ENCODE measurements around the gene LNX1. TPM values are rescaled to one million over a fixed set of nuclear protein-coding genes. Genes with fewer than 3 reads are reported as not detected.

The LNX1 gene
- total RNA-seq, 5 donors from 2014 or later (not counting 1 experiment from before 2014, with no cell fraction given), result 0.45 TPM; not detected in 4

DNA sequence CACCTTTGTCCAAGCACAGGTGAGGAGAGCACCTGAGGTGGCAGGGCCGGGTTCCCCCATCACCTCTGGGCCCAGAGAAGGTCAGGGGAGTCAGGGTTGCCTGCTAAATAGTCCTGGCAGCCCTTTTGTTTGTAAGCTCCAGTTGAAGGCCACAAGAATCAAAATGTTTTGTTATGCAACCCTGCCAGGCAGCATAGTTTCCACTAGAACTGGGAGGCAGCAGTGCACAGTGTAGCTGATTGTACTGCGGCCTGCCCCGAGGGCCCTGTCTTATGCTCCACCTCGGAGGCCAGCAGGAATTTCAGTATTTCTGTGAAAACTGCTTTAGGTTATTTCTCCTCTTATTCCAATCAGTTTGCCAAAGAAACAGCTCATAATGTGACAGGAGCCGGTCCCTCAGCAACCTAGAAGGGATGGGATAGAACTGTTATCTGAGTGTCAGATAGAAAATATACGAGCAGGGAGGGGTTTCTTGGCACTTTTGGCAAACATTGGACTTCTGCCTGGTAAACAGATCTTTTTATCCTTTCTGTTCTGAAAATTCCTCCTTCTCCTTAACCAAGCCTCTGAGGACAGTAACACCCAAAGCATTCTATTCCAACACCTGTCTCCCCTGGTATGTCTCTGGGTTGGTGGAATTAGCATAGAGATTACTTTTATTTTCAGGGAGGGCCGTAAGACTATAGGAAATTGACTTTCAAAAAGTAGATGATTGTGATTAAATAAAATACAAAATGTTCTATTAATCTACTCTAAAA is 93.6 kb downstream of the LNX1 start:
- Mint-ChIP-seq H3K9me3 (no peaks in the 10 kb centered on the region), H3K36me3 (no peaks in the 10 kb centered on the region), H3K4me1 (no peaks in the 10 kb centered on the region), H3K27ac (no peak overlapping the region), H3K27me3 (peaks cover 0 to 1% of the 10 kb centered on the region in 2 donors), H3K4me3 (no peak overlapping the region)
- H3K27ac ChIP-seq (ENCODE audit: low read length), result no peak overlapping the region
- DNase-seq (no peak), ATAC-seq (replicated peaks in 1 of 4) (no peak)
- H3K4me1 ChIP-seq (ENCODE audit: control insufficient read depth in 1 of 2, extremely low read depth in 1 of 2, insufficient read depth in 2 of 2, low read length in 2 of 2), result no peaks in the 10 kb centered on the region
- H3K9me3 ChIP-seq, result no peaks in the 10 kb centered on the region
- ChIA-PET POLR2A (no interaction called here), CTCF (no interaction called here)
- WGBS (ENCODE audit: insufficient coverage), result 86% methylated on average over 1 of the region's 7 CpGs
- peaks cover 0 to under 1% of the 10 kb centered on the region in 2 experiments for H3K27me3 ChIP-seq (replicated peaks in 1 of 2; ENCODE audit: control insufficient read depth in 2 of 2, extremely low read depth in 1 of 2, insufficient read depth in 2 of 2, low read length in 1 of 2)
- H3K36me3 ChIP-seq (ENCODE audit: control insufficient read depth in 2 of 2, extremely low read depth in 1 of 2, insufficient read depth in 1 of 2, low read length in 1 of 2), result no peaks in the 10 kb centered on the region
- H3K4me3 ChIP-seq (ENCODE audit: control insufficient read depth in 1 of 2, extremely low read depth in 1 of 2, low read length in 1 of 2), result no peak overlapping the region

DNA sequence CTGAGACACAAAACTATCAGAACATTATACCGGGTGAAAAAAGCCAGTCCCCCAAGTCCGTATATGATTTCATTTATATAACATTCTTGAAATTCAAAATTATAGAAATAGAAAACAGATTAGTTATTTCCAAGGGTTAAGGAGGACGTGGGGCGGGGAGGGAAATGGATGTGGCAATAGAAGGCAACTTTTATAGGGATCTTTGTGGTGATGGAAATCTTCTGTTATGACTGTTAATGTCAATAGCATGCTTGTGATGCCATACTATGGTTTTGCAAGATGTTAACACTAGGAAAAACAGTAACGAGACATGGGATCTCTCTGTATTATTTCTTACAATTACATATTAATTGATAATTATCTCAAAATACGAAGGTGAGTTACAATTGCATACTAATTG is 96.4 kb downstream of the LNX1 start:
- CTCF ChIA-PET, result interaction anchor here in 1 of 2 donors (0.6 kb wide), 1 partner anchor 58 kb away, joined by 5 read pairs; no protein-coding TSS in a partner anchor

DNA sequence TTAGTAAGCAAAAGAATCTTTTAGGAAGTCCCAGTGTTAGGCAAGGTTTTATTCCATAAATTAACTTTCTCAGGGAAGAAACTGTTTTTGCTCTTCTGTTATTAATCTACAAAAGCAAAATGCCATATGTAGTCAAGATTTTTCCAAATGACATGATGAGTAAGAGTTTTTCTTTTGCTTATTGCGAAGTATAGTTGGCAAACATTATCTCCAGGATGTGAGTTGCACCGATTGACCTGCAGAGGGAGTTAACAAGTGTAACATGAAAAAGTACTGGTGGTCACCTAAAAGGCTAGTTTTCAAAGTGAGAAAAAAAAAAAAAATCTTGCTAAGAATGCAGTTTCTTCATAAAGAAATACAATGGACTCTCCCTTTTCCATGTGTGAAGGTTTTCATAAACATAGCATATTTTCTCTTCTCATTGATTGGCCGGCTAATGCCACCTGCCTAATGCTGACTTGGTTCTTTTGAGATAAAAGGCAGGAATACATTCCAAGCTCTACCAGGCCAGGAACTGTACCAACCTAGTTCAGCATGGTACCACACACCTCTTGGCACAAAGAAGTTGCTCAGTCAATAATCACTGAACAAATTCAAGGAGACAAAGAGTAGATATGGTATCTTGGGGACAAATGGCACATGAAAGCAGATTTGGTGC is 100.2 kb downstream of the LNX1 start:
- Mint-ChIP-seq H3K9me3 (no peaks in the 10 kb centered on the region), H3K4me3 (no peak overlapping the region)
- POLR2A ChIA-PET, result no interaction called here

More for the DNA sequence above, 96.4 kb downstream of the LNX1 start:
- no peaks in the 10 kb centered on the region for H3K36me3 Mint-ChIP-seq
- POLR2A ChIA-PET, result no interaction called here
- Histone ChIP-seq H3K9me3 (no peaks in the 10 kb centered on the region), H3K4me3 (ENCODE audit: control insufficient read depth in 1 of 2, extremely low read depth in 1 of 2, low read length in 1 of 2) (no peak overlapping the region), H3K36me3 (ENCODE audit: control insufficient read depth in 2 of 2, extremely low read depth in 1 of 2, insufficient read depth in 1 of 2, low read length in 1 of 2) (no peaks in the 10 kb centered on the region), H3K27me3 (replicated peaks in 1 of 2; ENCODE audit: control insufficient read depth in 2 of 2, extremely low read depth in 1 of 2, insufficient read depth in 2 of 2, low read length in 1 of 2) (peaks cover 0 to 2% of the 10 kb centered on the region in 2 experiments), H3K27ac (ENCODE audit: low read length) (no peak overlapping the region), H3K4me1 (ENCODE audit: control insufficient read depth in 1 of 2, extremely low read depth in 1 of 2, insufficient read depth in 2 of 2, low read length in 2 of 2) (no peaks in the 10 kb centered on the region)
- WGBS (ENCODE audit: insufficient coverage), result no CpG with 5 or more reads among the region's 6 CpGs
- H3K27me3 Mint-ChIP-seq, result peaks cover 1 to 5% of the 10 kb centered on the region in 2 donors
- ATAC-seq (replicated peaks in 1 of 4), result no peak
- H3K4me1 Mint-ChIP-seq, result no peaks in the 10 kb centered on the region
- no peaks in the 10 kb centered on the region for H3K9me3 Mint-ChIP-seq
- no peak overlapping the region for H3K4me3 Mint-ChIP-seq
- DNase-seq, result no peak
- H3K27ac Mint-ChIP-seq, result no peak overlapping the region

DNA sequence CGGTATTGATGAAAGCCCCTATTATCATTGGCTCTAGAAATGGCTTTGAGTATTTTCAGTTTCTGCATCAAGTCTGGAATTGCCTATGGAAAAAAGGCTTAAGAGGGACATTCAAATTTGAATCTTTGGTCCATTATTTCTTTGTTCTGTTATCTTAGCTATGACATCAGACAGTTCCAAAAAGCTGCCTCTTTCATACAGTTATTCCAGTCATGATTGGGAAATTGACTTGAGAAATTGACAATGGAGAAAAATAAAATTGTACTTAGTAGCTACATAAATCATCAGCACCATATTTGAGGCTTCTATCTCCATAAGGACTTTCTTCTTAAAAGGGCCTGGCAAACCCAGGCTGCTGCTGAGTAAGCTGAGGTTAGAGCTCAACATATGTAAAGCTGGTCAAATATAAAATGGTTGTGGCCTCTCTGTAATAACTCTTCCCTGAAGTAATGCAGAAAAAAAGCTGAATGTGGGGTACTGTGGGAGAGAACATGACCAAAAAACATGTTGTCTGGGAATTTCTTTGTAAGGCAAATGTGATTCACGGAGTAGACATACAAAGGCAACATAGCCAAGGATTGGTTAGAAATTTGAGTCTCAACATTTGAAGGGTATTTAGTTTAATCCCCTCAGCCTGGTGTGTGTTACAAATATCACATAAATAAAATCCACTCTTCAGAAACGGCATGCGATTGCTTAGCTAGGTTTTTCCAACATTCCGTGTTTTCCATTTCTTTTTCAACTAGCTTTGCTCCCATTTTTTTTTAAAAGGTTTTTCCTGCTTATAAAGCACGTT is 100.9 kb downstream of the LNX1 start:
- Mint-ChIP-seq H3K9me3 (no peaks in the 10 kb centered on the region), H3K27me3 (peaks cover 18 to 26% of the 10 kb centered on the region in 2 donors), H3K4me3 (no peak overlapping the region), H3K4me1 (no peaks in the 10 kb centered on the region), H3K36me3 (no peaks in the 10 kb centered on the region), H3K27ac (no peak overlapping the region)
- Histone ChIP-seq H3K9me3 (no peaks in the 10 kb centered on the region), H3K36me3 (ENCODE audit: control insufficient read depth in 2 of 2, extremely low read depth in 1 of 2, insufficient read depth in 1 of 2, low read length in 1 of 2) (no peaks in the 10 kb centered on the region), H3K27ac (ENCODE audit: low read length) (no peak overlapping the region), H3K4me1 (ENCODE audit: control insufficient read depth in 1 of 2, extremely low read depth in 1 of 2, insufficient read depth in 2 of 2, low read length in 2 of 2) (no peaks in the 10 kb centered on the region), H3K4me3 (ENCODE audit: control insufficient read depth in 1 of 2, extremely low read depth in 1 of 2, low read length in 1 of 2) (no peak overlapping the region), H3K27me3 (replicated peaks in 1 of 2; ENCODE audit: control insufficient read depth in 2 of 2, extremely low read depth in 1 of 2, insufficient read depth in 2 of 2, low read length in 1 of 2) (peaks cover 0 to 2% of the 10 kb centered on the region in 2 experiments)
- POLR2A ChIA-PET, result no interaction called here
- CTCF ChIA-PET, result interaction anchor here in 1 of 2 donors (0.5 kb wide), 1 partner anchor 633 kb away, joined by 3 read pairs; no protein-coding TSS in a partner anchor
- ATAC-seq (replicated peaks in 1 of 4), result no peak
- no peak for DNase-seq
- WGBS (ENCODE audit: insufficient coverage), result no CpG with 5 or more reads among the region's 6 CpGs

More for the DNA sequence above, 100.2 kb downstream of the LNX1 start:
- H3K9me3 ChIP-seq, result no peaks in the 10 kb centered on the region
- 90% methylated on average over 2 of the region's 3 CpGs for WGBS (ENCODE audit: insufficient coverage)
- CTCF ChIA-PET, result no interaction called here
- no peak overlapping the region for H3K4me3 ChIP-seq (ENCODE audit: control insufficient read depth in 1 of 2, extremely low read depth in 1 of 2, low read length in 1 of 2)
- no peaks in the 10 kb centered on the region for H3K4me1 Mint-ChIP-seq
- no peak overlapping the region for H3K27ac Mint-ChIP-seq
- H3K36me3 Mint-ChIP-seq, result no peaks in the 10 kb centered on the region
- no peak for DNase-seq
- no peak overlapping the region for H3K27ac ChIP-seq (ENCODE audit: low read length)
- H3K27me3 Mint-ChIP-seq, result peaks cover 17 to 22% of the 10 kb centered on the region in 2 donors
- no peak for ATAC-seq (replicated peaks in 1 of 4)
- H3K36me3 ChIP-seq (ENCODE audit: control insufficient read depth in 2 of 2, extremely low read depth in 1 of 2, insufficient read depth in 1 of 2, low read length in 1 of 2), result no peaks in the 10 kb centered on the region
- H3K27me3 ChIP-seq (replicated peaks in 1 of 2; ENCODE audit: control insufficient read depth in 2 of 2, extremely low read depth in 1 of 2, insufficient read depth in 2 of 2, low read length in 1 of 2), result peaks cover 0 to 2% of the 10 kb centered on the region in 2 experiments
- no peaks in the 10 kb centered on the region for H3K4me1 ChIP-seq (ENCODE audit: control insufficient read depth in 1 of 2, extremely low read depth in 1 of 2, insufficient read depth in 2 of 2, low read length in 2 of 2)

DNA sequence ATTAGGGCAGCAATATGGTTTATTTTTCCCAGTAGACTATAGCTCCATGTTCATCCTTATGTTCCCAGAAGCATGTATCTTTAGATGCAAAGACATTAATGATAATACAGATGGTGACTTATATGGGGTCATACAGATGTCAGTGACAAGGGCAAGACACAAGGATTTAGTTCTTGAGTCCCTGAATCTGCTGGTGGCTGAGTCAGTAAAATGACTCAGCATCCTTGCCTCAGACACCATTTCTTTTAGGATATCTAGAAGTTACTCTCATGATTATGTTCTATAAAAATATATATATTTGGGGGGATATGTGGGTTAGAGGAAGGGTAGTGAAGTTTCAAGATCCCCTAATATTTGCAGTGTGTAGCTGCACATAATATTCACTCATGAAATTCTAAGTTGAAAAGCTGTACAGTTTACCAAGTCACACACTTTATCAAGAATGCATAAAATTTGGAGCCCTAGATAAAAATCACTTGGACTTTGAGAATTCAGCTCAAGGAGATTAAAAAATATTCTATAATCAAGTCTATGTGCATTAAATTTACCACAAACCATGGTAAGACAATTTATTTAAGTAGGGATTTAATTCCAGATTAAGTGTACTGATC is 101.9 kb downstream of the LNX1 start:
- H3K4me1 Mint-ChIP-seq, result no peaks in the 10 kb centered on the region
- peaks cover 0 to 2% of the 10 kb centered on the region in 2 experiments for H3K27me3 ChIP-seq (replicated peaks in 1 of 2; ENCODE audit: control insufficient read depth in 2 of 2, extremely low read depth in 1 of 2, insufficient read depth in 2 of 2, low read length in 1 of 2)

DNA sequence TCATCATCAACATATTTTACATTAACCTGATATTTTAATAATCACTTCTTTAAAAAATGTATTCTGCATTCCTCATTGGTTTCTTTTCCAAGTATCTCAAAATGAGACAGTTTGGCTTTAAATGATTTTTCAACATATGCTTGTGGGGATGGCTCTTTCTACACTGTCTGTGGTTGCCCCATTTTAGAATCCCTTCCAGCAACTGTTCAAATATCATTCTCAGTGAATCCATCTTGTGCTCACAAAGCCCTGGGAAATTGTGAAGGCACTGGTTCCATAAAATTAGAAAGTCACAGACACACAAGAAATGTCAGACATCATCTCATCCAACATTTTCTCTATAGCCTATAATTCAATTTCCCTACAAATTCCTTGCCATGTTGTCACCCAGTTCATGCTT is 103.5 kb downstream of the LNX1 start:
- H3K27me3 Mint-ChIP-seq, result peaks cover 26 to 33% of the 10 kb centered on the region in 2 donors
- Histone ChIP-seq H3K27me3 (replicated peaks in 1 of 2; ENCODE audit: control insufficient read depth in 2 of 2, extremely low read depth in 1 of 2, insufficient read depth in 2 of 2, low read length in 1 of 2) (peaks cover 0 to 2% of the 10 kb centered on the region in 2 experiments), H3K9me3 (no peaks in the 10 kb centered on the region), H3K4me1 (ENCODE audit: control insufficient read depth in 1 of 2, extremely low read depth in 1 of 2, insufficient read depth in 2 of 2, low read length in 2 of 2) (no peaks in the 10 kb centered on the region), H3K36me3 (ENCODE audit: control insufficient read depth in 2 of 2, extremely low read depth in 1 of 2, insufficient read depth in 1 of 2, low read length in 1 of 2) (no peaks in the 10 kb centered on the region), H3K27ac (ENCODE audit: low read length) (no peak overlapping the region), H3K4me3 (ENCODE audit: control insufficient read depth in 1 of 2, extremely low read depth in 1 of 2, low read length in 1 of 2) (no peak overlapping the region)
- no peak overlapping the region for H3K4me3 Mint-ChIP-seq
- DNase-seq (no peak), ATAC-seq (replicated peaks in 1 of 4) (no peak)
- H3K4me1 Mint-ChIP-seq, result no peaks in the 10 kb centered on the region
- H3K27ac Mint-ChIP-seq, result no peak overlapping the region
- peaks cover 0 to 3% (median 3%) of the 10 kb centered on the region in 3 donors for H3K9me3 Mint-ChIP-seq
- POLR2A ChIA-PET, result no interaction called here
- no peaks in the 10 kb centered on the region for H3K36me3 Mint-ChIP-seq
- CTCF ChIA-PET, result no interaction called here

More for the DNA sequence above, 101.9 kb downstream of the LNX1 start:
- Mint-ChIP-seq H3K27ac (no peak overlapping the region), H3K9me3 (peaks cover 0 to 3% (median 0%) of the 10 kb centered on the region in 3 donors), H3K4me3 (no peak overlapping the region), H3K36me3 (no peaks in the 10 kb centered on the region), H3K27me3 (peaks cover 23 to 26% of the 10 kb centered on the region in 2 donors)
- no peaks in the 10 kb centered on the region for H3K9me3 ChIP-seq
- no peak overlapping the region for H3K27ac ChIP-seq (ENCODE audit: low read length)
- H3K4me1 ChIP-seq (ENCODE audit: control insufficient read depth in 1 of 2, extremely low read depth in 1 of 2, insufficient read depth in 2 of 2, low read length in 2 of 2), result no peaks in the 10 kb centered on the region
- H3K4me3 ChIP-seq (ENCODE audit: control insufficient read depth in 1 of 2, extremely low read depth in 1 of 2, low read length in 1 of 2), result no peak overlapping the region
- ATAC-seq (replicated peaks in 1 of 4), result no peak
- DNase-seq, result no peak
- H3K36me3 ChIP-seq (ENCODE audit: control insufficient read depth in 2 of 2, extremely low read depth in 1 of 2, insufficient read depth in 1 of 2, low read length in 1 of 2), result no peaks in the 10 kb centered on the region
- POLR2A ChIA-PET, result no interaction called here
- CTCF ChIA-PET, result interaction anchor here in 1 of 2 donors (0.6 kb wide), 1 partner anchor 23 kb away, joined by 3 read pairs; no protein-coding TSS in a partner anchor
